Left lung (tissue), 10 donors: ENCODE data around the gene KRT32. TPM values are rescaled to one million over a fixed set of nuclear protein-coding genes. Genes with fewer than 3 reads are reported as not detected.

Source experiments
- ATAC-seq: fragments of 200-7000 bp; cut with Tn5 transposase; one replicate; pipeline ENCODE4 v1.9.1; 2020; ENCODE audit warnings: moderate library complexity
- DNase-seq, 4 donors: peaks; one replicate each; pipeline ENCODE4 v3.0.0-alpha.2; 2013 to 2020
- H3K27ac ChIP-seq, 2 donors: fragments of 200-600 bp; sonication (generic) in 1 of 2; one replicate each; pipeline versions ENCODE4 v1.5.0 to v1.8.0; 2020 to 2021
- H3K27me3 ChIP-seq, 2 donors: fragments of 200-600 bp; sonication (generic) in 1 of 2; one replicate each; pipeline versions ENCODE4 v1.5.0 to v1.8.0; 2020 to 2021
- H3K36me3 ChIP-seq, 2 donors: fragments of 200-600 bp; sonication (generic) in 1 of 2; one replicate each; pipeline versions ENCODE4 v1.5.0 to v1.8.0; 2020 to 2021
- H3K4me1 ChIP-seq, 2 donors: fragments of 200-600 bp; one replicate each; pipeline ENCODE4 v1.8.0; 2021
- H3K4me3 ChIP-seq, 2 donors: fragments of 200-600 bp; sonication (generic) in 1 of 2; one replicate each; pipeline versions ENCODE4 v1.5.0 to v1.8.0; 2020 to 2021; ENCODE audit warnings: mild to moderate bottlenecking in 1 of 2
- H3K9me3 ChIP-seq, 2 donors: fragments of 200-600 bp; sonication (generic) in 1 of 2; one replicate each; pipeline versions ENCODE4 v1.5.0 to v1.8.0; 2020 to 2021
- intact Hi-C, 2 donors: fragments of 100-400 bp; cut with DNase I; formaldehyde crosslinking; loops; one replicate each; pipeline versions ENCODE4 v1.11.2 to v1.14.2; 2022
- polyA plus RNA-seq, 6 donors: library from polyadenylated mRNA; unstranded; fragments of 120-200 nt; gene quantifications; one replicate each; pipeline ENCODE4 v1.2.1, GENCODE V29; 2013; ENCODE audit not compliant: insufficient read length in 6 of 6
- total RNA-seq, 2 donors: library from RNA; stranded (reverse); fragmentation: NEBNext Ultra II Directional; extraction: Animal tissue kit (Norgen Biotek cat#: 25700); gene quantifications; one replicate each; pipeline ENCODE4 v1.2.1, GENCODE V29; 2021
- TF ChIP-seq, protein P1 (sequence below), 2 donors: fragments of 200-600 bp; sonication (generic) in 1 of 2; IDR thresholded peaks; one replicate each; pipeline versions ENCODE4 v1.5.0 to v1.8.0; 2021; ENCODE audit warnings: antibody characterized with exemption in 2 of 2
- donor health status: DM: no; HTN: yes; CAD: no.
- donor health status: DM: no; HTN: no; CAD: no.

KRT32 gene
- total and polyA plus RNA-seq, 8 donors: not detected

DNA sequence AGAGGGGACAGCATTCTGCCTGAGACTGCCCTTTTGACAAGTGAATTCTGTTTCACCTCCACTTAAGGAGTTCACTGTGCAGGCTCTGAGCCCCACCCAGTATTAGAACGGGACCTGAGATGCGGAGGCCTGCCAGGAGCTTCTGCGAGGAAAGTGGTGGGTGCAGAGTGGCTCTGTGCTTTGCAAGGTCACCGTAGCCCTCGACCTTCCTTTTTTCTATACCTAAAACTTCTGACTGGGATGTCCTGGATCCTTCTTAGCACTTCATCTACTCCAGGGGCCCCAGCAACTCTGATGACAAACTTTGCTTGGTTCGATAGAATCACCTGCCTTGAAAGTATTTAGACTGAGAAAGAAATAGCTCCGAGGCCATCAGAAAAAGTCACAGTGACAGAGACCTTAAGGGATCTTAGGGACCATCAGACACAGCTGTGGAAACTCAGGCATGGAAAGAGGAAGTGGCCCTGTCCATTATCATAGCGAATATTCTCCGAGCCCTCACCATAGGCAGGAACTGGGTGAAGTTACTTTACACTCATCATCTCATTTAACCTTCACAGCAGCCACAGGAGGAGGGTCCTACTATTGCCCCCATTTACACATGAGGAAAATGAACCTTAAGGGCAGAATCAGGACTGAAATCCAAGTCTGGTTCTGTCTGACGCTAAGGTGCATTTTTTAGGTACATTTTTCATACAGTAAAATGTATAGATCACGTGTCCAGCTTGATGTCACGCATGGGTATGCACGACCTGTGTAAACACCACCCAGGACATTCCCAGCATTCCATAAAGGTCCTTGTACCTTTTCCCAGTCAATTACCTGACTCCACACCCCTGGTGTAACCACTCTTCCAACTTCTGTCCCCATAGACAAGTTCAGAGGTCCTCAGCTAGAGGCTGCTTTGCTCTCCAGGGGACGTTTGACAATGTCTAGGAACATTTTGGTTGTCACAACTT lies 38.9 kb upstream of the KRT32 start:
- DNase-seq (peak in 1 of 4 donors; percentile 37), ATAC-seq (peak; percentile 75)
- Histone ChIP-seq H3K27me3 (peaks cover 0 to 5% of the 10 kb centered on the region in 2 donors), H3K4me3 (no peak overlapping the region), H3K36me3 (no peaks in the 10 kb centered on the region), H3K9me3 (no peaks in the 10 kb centered on the region), H3K27ac (peak overlapping the region in 1 of 2 donors; percentile 23), H3K4me1 (no peaks in the 10 kb centered on the region)
- intact Hi-C loops: no loop called here
- TF ChIP-seq, protein P1, sequence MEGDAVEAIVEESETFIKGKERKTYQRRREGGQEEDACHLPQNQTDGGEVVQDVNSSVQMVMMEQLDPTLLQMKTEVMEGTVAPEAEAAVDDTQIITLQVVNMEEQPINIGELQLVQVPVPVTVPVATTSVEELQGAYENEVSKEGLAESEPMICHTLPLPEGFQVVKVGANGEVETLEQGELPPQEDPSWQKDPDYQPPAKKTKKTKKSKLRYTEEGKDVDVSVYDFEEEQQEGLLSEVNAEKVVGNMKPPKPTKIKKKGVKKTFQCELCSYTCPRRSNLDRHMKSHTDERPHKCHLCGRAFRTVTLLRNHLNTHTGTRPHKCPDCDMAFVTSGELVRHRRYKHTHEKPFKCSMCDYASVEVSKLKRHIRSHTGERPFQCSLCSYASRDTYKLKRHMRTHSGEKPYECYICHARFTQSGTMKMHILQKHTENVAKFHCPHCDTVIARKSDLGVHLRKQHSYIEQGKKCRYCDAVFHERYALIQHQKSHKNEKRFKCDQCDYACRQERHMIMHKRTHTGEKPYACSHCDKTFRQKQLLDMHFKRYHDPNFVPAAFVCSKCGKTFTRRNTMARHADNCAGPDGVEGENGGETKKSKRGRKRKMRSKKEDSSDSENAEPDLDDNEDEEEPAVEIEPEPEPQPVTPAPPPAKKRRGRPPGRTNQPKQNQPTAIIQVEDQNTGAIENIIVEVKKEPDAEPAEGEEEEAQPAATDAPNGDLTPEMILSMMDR (IDR thresholded peaks at IDR 0.05): no peak

DNA sequence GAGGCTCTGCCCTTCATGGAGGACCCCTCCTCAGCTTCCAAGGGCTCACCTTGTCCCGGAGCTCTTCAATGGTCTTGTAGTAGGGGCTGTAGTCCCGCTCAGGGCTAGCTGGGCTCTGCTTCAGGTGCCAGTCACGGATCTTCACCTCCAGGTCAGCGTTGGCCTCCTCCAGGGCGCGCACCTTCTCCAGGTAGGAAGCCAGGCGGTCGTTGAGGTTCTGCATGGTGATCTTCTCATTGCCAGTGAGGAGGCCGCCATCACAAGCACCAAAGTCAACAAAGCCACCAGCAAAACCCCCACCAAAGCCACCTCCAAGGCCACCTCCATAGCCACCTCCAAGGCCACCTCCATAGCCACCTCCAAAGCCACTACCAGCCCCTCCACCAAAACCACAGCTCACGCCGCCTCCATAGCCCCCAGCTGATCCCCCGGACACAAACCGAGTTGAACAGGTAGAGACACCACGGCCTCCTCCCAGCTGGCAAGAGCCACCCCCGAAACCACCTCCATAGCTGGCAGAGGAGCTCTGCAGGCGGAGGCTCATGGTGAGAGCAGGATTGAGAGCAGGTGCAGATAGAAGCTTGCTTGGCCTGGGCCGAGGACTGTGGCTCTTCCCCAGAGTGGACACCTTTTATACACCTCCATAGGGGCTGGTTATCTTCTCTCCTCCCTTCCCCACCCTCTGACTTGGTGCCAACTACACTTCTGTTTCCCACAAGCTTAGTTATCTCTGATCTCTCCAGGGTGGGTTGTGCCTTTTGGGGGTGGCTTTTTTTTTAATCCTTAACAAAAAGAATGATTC lies 38.0 kb upstream of the KRT32 start, which contains the start of gene KRT13:
TSS of gene KRT13 (minus strand) at position 606 of the 802 bp plus-strand sequence. CDS start at position 544, 62 bp downstream.
- intact Hi-C loops: no loop called here
- ATAC-seq: peak; percentile 4
- Histone ChIP-seq H3K27ac (peak within 1 kb of the TSS in 1 of 2 donors; percentile 23), H3K27me3 (peaks cover 0 to 5% of the 10 kb centered on the region in 2 donors), H3K4me3 (no peak within 1 kb of the TSS), H3K9me3 (no peaks in the 10 kb centered on the region), H3K36me3 (no peaks in the 10 kb centered on the region), H3K4me1 (peaks cover 0 to 6% of the 10 kb centered on the region in 2 donors)
- peak in 1 of 4 donors; percentile 68 for DNase-seq
- TF ChIP-seq, protein P1 (IDR thresholded peaks at IDR 0.05): no peak

- intact Hi-C loops: no loop called here
- ATAC-seq (no peak), DNase-seq (no peak)
- no peaks in the 10 kb centered on the region for H3K9me3 ChIP-seq
- H3K4me3 ChIP-seq: no peak overlapping the region
- H3K36me3 ChIP-seq: no peaks in the 10 kb centered on the region
- peaks cover 0 to 7% of the 10 kb centered on the region in 2 donors for H3K27me3 ChIP-seq
- TF ChIP-seq, protein P1 (IDR thresholded peaks at IDR 0.05): no peak
- H3K4me1 ChIP-seq: peaks cover 0 to 14% of the 10 kb centered on the region in 2 donors
- H3K27ac ChIP-seq: no peak overlapping the region
Observed at GRCh38 chr17:41504246-41504977, 37.2 kb upstream of the KRT32 start.

GRCh38 chr17:41503202-41503601 lies 36.0 kb upstream of the KRT32 start:
- DNase-seq (peak in 1 of 4 donors; percentile 47), ATAC-seq (no peak)
- Histone ChIP-seq H3K36me3 (no peaks in the 10 kb centered on the region), H3K4me1 (peaks cover 0 to 23% of the 10 kb centered on the region in 2 donors), H3K4me3 (no peak overlapping the region), H3K27ac (no peak overlapping the region), H3K27me3 (peaks cover 0 to 7% of the 10 kb centered on the region in 2 donors), H3K9me3 (no peaks in the 10 kb centered on the region)
- TF ChIP-seq, protein P1 (IDR thresholded peaks at IDR 0.05): no peak
- intact Hi-C loops: no loop called here
